ENCODE results near the gene PGA5.

- TF ChIP-seq CTCF (IDR thresholded peaks at IDR 0.05): no peak
- no peak for TF ChIP-seq POLR2AphosphoS5 (IDR thresholded peaks at IDR 0.05)
- no peak for TF ChIP-seq EP300 (IDR thresholded peaks at IDR 0.05)
- no peak for TF ChIP-seq POLR2A (IDR thresholded peaks at IDR 0.05)
Measured at GRCh38 chr11:61270354-61271076, 29.5 kb downstream of the PGA5 start.

Data from upper lobe of left lung (tissue), 4 donors.